Keratinocyte (primary cell): ENCODE measurements around the gene HPCAL4. TPM values are rescaled to one million over a fixed set of nuclear protein-coding genes. Genes with fewer than 3 reads are reported as not detected.

Source experiments
- DNase-seq: peaks from one replicate; pipeline ENCODE4 v3.0.0-alpha.2; 2011; ENCODE audit warnings: low read depth, missing footprints, low spot score
- FAIRE-seq: peaks from 2 replicates; lab custom pipeline; 2011; peaks lifted over from hg19 to GRCh38; lab: Jason Lieb, UNC
- H2AFZ ChIP-seq: 2 replicates; pipeline ENCODE4 v1.6.0; 2012; ENCODE audit warnings: low read length, control low read depth, inconsistent platforms; ENCODE audit not compliant: control insufficient read depth
- H3K27ac ChIP-seq: 2 replicates; pipeline ENCODE4 v1.5.1; 2011; ENCODE audit warnings: low read length; ENCODE audit not compliant: control insufficient read depth, insufficient read depth
- H3K27me3 ChIP-seq: 3 replicates; pipeline ENCODE4 v1.6.0; 2011; ENCODE audit warnings: low read length; ENCODE audit not compliant: control insufficient read depth, insufficient read depth; ENCODE audit errors: extremely low read depth
- H3K36me3 ChIP-seq, 2 experiments: 2 replicates in 1 of 2; 3 replicates in 1 of 2; pipeline ENCODE4 v1.5.1; 2011; ENCODE audit warnings: low read length in 2 of 2, mild to moderate bottlenecking in 1 of 2; ENCODE audit not compliant: control insufficient read depth in 2 of 2, insufficient read depth in 2 of 2; ENCODE audit errors: extremely low read depth in 1 of 2
- H3K4me1 ChIP-seq: 3 replicates; pipeline ENCODE4 v1.5.1; 2011; ENCODE audit warnings: low read length; ENCODE audit not compliant: control insufficient read depth, insufficient read depth; ENCODE audit errors: extremely low read depth
- H3K4me2 ChIP-seq: 3 replicates; pipeline ENCODE4 v1.6.0; 2011; ENCODE audit warnings: low read depth, low read length; ENCODE audit not compliant: control insufficient read depth, insufficient read depth; ENCODE audit errors: extremely low read depth
- H3K4me3 ChIP-seq, 3 experiments: fragments of 200-600 bp in 1 of 3; sonication (generic) in 1 of 3; 2 replicates in 2 of 3; 3 replicates in 1 of 3; pipeline ENCODE4 v1.5.1; 2011 to 2016; ENCODE audit warnings: low read length in 3 of 3, mild to moderate bottlenecking in 3 of 3, control low read depth in 2 of 3, inconsistent platforms in 1 of 3, low read depth in 1 of 3, mixed read lengths in 1 of 3, mixed run types in 1 of 3, moderate library complexity in 1 of 3; ENCODE audit not compliant: control insufficient read depth in 2 of 3, insufficient read depth in 2 of 3; ENCODE audit errors: extremely low read depth in 1 of 3
- H3K79me2 ChIP-seq: 2 replicates; pipeline ENCODE4 v1.6.0; 2012; ENCODE audit warnings: low read length; ENCODE audit not compliant: control insufficient read depth, insufficient read depth
- H3K9ac ChIP-seq: 3 replicates; pipeline ENCODE4 v1.6.0; 2011; ENCODE audit warnings: low read length; ENCODE audit not compliant: control insufficient read depth, insufficient read depth; ENCODE audit errors: extremely low read depth
- H3K9me1 ChIP-seq: 3 replicates; pipeline ENCODE4 v1.6.0; 2011; ENCODE audit warnings: low read length; ENCODE audit not compliant: control insufficient read depth, insufficient read depth; ENCODE audit errors: extremely low read depth
- H3K9me3 ChIP-seq: 2 replicates; pipeline ENCODE4 v1.5.1; 2012; ENCODE audit warnings: low read depth, low read length; ENCODE audit not compliant: control insufficient read depth
- H4K20me1 ChIP-seq: 3 replicates; pipeline ENCODE4 v1.6.0; 2011; ENCODE audit warnings: low read length; ENCODE audit not compliant: control insufficient read depth, insufficient read depth; ENCODE audit errors: extremely low read depth
- EZH2 ChIP-seq: IDR thresholded peaks from one replicate; pipeline ENCODE4 v1.6.1; 2012; ENCODE audit warnings: inconsistent platforms, mild to moderate bottlenecking, low read length, moderate library complexity
- dilution Hi-C: fragments of 300-500 bp; cut with MboI; formaldehyde crosslinking; loops from one replicate; pipeline ENCODE4 v1.7.0; 2020; ENCODE audit warnings: low sequenced_read_pairs; ENCODE audit not compliant: extremely low pct_ligation_motif_present
- polyA plus RNA-seq, 5 experiments: library from polyadenylated mRNA; depleted of rRNA in 3 of 5; stranded (reverse) in 3 of 5; stranded (forward) in 1 of 5; unstranded in 1 of 5; fragments of >200 nt; gene quantifications; 1 replicate in 1 of 5; 2 replicates in 3 of 5; 3 replicates in 1 of 5; pipeline versions ENCODE4 v1.2.1 to v1.2.3, GENCODE V29; 2011 to 2012; ENCODE audit warnings: missing spikeins in 2 of 5, low read depth in 1 of 5, low replicate concordance in 1 of 5
- TF ChIP-seq, protein P1 (sequence below), 3 experiments: IDR thresholded peaks in 1 of 3; conservative IDR thresholded peaks in 1 of 3; optimal IDR thresholded peaks in 1 of 3; 2 replicates in 2 of 3; 3 replicates in 1 of 3; pipeline versions ENCODE3 to v1.5.1; 2011; ENCODE audit warnings: low read length in 3 of 3, mild to moderate bottlenecking in 3 of 3, moderate library complexity in 2 of 3, control low read depth in 1 of 3, inconsistent platforms in 1 of 3; ENCODE audit not compliant: insufficient read depth in 2 of 3; ENCODE audit errors: extremely low read depth in 1 of 3

HPCAL4 gene
- polyA plus RNA-seq, 1 donor (not counting 4 experiments of a cell fraction or from before 2014, with no cell fraction given): not detected

DNA sequence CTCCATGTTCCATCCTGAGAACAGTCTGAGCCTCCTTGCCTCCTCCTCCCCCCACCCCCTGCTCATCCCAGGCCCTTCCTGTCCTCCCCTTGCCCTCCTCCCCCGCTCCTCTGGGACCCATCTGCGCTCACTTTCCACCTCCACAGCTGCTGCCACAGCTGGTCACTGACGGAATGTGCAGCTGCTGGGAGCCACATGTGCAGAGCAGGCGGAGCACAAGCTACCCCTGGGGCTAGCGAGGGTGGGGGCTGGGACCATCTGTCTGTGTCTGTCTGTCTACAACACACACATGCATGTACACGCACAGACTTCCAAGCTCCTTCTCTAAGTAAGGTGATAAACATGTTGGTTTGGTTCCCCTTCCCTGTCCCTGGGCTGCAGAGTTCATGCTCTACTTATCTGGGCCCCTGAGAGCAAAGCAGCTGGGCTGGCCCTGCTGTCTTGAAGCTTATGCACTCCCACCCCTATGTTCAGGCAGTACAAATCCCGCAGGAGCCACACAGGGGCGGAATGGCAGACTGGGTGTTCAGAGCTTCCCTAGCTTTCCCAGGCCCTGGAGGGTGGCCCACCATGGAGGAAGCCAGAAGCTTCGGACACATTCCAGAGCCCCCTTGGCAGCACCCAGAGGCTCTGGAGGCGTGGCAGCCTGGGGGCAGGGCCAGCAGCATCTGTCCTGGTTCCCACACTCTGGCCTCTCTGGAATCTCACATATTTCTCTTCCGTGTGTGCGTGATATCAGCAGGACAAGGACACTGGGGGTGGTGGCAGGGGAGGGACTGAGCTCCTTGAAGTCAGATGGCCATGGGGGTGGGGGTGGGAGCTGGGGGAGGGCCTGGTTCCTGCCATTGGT, 44.8 kb downstream of the HPCAL4 start:
- Histone ChIP-seq H3K9ac (no peak overlapping the region), H2AFZ (no peak overlapping the region), H3K27ac (no peak overlapping the region), H3K9me3 (no peaks in the 10 kb centered on the region), H3K36me3 (no peaks in the 10 kb centered on the region), H4K20me1 (no peaks in the 10 kb centered on the region), H3K4me1 (peaks cover 7% of the 10 kb centered on the region), H3K4me2 (no peak overlapping the region), H3K27me3 (peaks cover 8% of the 10 kb centered on the region), H3K9me1 (no peaks in the 10 kb centered on the region), H3K4me3 (no peak overlapping the region), H3K79me2 (no peaks in the 10 kb centered on the region)
- FAIRE-seq: peak; percentile 26
- dilution Hi-C loops: no loop called here
- DNase-seq: peak; percentile 11
- TF ChIP-seq, protein P1, sequence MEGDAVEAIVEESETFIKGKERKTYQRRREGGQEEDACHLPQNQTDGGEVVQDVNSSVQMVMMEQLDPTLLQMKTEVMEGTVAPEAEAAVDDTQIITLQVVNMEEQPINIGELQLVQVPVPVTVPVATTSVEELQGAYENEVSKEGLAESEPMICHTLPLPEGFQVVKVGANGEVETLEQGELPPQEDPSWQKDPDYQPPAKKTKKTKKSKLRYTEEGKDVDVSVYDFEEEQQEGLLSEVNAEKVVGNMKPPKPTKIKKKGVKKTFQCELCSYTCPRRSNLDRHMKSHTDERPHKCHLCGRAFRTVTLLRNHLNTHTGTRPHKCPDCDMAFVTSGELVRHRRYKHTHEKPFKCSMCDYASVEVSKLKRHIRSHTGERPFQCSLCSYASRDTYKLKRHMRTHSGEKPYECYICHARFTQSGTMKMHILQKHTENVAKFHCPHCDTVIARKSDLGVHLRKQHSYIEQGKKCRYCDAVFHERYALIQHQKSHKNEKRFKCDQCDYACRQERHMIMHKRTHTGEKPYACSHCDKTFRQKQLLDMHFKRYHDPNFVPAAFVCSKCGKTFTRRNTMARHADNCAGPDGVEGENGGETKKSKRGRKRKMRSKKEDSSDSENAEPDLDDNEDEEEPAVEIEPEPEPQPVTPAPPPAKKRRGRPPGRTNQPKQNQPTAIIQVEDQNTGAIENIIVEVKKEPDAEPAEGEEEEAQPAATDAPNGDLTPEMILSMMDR (optimal IDR thresholded peaks at IDR 0.05 in 1 of 3, IDR thresholded peaks at IDR 0.05 in 1 of 3, conservative IDR thresholded peaks at IDR 0.05 in 1 of 3; ENCODE audit: extremely low read depth in 1 of 3, insufficient read depth in 2 of 3, low read length in 3 of 3): peak in 2 of 3 experiments; percentile 30 to 36
- no peak for TF ChIP-seq EZH2

DNA sequence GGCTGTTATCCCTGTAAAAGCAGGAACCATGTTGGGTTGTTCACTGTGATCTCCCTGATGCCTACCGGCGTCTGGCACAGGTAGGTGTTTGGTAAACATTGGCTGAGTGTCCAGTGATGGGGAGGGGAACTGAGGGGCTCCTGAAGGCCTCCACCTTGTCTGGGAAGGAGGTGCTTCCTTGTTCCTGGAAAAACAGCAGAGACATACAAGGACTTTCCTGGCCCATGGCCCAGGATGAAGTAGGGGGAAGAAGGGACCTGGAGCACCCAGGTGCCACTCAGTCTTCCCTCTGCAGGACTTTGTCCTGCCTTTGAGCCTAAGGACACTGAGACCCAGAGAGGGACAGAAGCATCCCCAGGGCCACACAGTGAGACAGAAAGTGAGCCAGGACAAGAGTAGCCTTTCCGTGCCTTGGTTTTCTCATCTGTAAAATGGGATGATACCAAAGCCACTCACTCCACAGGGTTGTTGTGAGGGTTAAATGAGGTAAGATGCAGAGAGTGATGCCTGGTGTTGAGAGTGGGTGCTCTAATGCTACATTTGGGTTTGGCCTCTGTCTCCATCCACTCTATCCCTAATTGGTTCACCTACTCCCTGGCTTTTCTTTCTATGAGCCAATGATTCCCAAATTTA, 45.7 kb downstream of the HPCAL4 start:
- dilution Hi-C loops: no loop called here

More for the DNA sequence above, 45.7 kb downstream of the HPCAL4 start:
- Histone ChIP-seq H3K9me3 (no peaks in the 10 kb centered on the region), H3K27me3 (peaks cover 10% of the 10 kb centered on the region), H3K4me2 (no peak overlapping the region), H3K9ac (no peak overlapping the region), H3K27ac (no peak overlapping the region), H3K4me3 (no peak overlapping the region), H2AFZ (no peak overlapping the region), H3K9me1 (no peaks in the 10 kb centered on the region), H3K36me3 (no peaks in the 10 kb centered on the region), H4K20me1 (no peaks in the 10 kb centered on the region), H3K79me2 (no peaks in the 10 kb centered on the region), H3K4me1 (peaks cover 7% of the 10 kb centered on the region)
- TF ChIP-seq, protein P1 (optimal IDR thresholded peaks at IDR 0.05 in 1 of 3, IDR thresholded peaks at IDR 0.05 in 1 of 3, conservative IDR thresholded peaks at IDR 0.05 in 1 of 3; ENCODE audit: extremely low read depth in 1 of 3, insufficient read depth in 2 of 3, low read length in 3 of 3): no peak
- no peak for TF ChIP-seq EZH2
- FAIRE-seq (no peak), DNase-seq (no peak)
